Muscle of arm (tissue), 12 donors: ENCODE measurements around the gene ANGEL2. TPM values are rescaled to one million over a fixed set of nuclear protein-coding genes. Genes with fewer than 3 reads are reported as not detected.
"Not testable (repeated sequence)": the region's sequence is repeated elsewhere in the genome, so short reads cannot be mapped to it uniquely, and the experiment has no call there.

Experiments used
- DNase-seq: peaks from one replicate; pipeline ENCODE4 v3.0.0-alpha.2; 2013
- polyA plus RNA-seq, 12 donors: library from polyadenylated mRNA; unstranded; fragments of 120-200 nt; gene quantifications; one replicate each; pipeline ENCODE4 v1.2.1, GENCODE V29; 2013; ENCODE audit not compliant: insufficient read length in 12 of 12

Gene ANGEL2
- polyA plus RNA-seq, 12 donors = 21.9 to 192 (median 35.7) TPM

GRCh38 chr1:212977781-212978645 is 37.7 kb downstream of the ANGEL2 start:
- no peak for DNase-seq

DNA sequence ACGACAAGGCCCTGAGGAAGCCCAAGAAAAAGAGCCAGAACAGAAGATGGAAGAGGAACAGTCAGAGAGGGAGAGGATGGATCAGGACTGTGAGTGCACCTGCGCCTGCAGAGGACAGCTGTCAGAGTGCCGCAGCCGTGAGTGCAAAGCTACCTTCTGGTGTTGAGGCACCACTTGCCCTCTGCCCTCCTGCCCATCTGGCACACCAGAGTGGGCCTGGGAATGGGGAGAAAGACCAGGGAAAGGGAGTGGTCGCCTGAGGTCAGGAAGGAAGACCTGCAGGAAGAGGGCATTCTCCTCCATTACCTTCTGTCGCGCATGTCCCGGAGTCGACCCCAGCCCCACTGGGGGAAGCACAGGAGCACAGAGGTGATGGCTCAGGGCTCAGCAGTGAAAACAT is 39.1 kb downstream of the ANGEL2 start:
- DNase-seq = no peak

GRCh38 chr1:212975111-212975918 is 40.4 kb downstream of the ANGEL2 start:
- DNase-seq = no peak

GRCh38 chr1:212974711-212975110 is 41.0 kb downstream of the ANGEL2 start:
- no peak for DNase-seq

- DNase-seq = no peak
Observed at GRCh38 chr1:212973899-212974298, 41.8 kb downstream of the ANGEL2 start.

DNA sequence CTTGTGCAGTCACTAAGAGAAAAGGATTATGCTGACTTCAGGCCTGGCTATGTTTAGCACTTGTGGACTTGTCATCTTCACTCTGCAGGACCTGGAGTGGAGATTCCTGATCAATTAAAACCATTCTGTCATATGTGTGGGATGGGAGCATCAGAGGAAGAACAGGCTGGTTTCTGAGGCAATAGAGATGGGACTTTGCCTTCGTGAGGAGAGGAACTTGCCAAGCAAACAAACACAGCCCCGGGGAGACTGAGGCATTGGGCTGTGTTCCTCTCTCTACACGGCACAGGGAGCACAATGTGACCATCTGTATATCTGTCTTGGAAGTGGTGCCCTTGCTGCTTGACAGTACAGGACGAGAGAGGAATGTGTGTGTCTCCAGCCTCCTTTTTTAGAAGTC is 42.2 kb downstream of the ANGEL2 start:
- no peak for DNase-seq

DNA sequence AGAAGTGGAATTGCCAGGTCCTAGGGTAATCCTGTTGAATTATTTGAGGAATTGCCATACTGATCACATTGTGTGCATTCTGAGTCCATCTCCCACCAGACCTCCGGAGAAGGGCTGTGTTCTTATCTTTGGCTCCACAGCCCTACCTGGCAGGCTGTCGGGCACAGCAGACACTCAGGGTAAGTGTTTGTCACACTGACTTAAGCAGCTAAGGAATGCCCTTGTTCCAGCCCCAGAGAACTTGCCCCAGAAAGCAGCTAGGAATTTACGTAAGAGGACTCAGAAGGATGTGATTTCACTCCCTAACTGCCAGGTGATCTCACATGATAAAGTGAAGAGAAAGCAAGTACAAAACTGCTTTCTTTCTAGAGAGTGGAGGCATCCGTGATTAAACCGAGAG is 44.4 kb downstream of the ANGEL2 start:
- DNase-seq = no peak

DNA sequence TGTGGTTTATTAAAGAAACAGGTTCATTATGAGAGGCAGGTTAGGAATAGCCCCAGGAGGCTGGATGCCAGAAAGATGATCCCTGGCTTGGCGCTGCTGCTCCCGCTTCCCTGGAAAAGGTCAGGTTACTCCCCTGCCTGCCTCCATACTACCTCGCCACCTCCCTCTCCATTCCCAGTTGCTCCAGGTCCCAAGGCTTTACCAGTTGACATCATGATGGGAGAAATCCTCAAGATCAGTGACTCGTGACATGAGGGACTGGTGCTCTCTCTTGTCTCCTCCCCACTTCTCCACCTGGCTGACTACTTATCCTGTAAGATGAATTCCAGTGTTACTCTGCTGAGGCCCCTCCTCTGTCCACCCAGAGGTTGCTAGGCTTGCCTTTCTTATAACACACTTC is 45.6 kb downstream of the ANGEL2 start:
- DNase-seq = no peak

DNA sequence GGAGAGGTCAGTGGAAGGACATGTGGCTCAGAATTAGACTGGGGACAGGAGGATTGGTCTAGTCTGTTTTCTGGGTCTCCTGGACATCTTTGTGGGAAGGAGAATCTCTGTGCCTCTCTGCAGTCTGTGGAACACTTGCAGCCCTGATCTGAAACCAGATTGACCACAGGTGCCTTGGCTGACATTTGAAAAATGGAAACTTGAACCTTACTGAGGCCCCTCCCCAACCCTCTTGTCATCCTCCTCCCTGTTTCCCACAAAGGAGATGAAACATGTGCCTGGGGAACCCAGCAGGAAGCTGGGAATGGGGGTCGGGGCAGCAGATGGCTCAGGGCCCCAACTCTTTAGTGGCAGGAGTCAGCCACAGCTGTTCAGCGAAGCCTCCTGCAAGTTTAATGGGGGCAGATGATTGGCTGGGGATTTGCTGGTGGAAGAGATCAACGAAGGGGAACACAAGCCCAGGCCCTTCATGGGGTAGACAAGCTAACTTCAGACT is 47.3 kb downstream of the ANGEL2 start:
- no peak for DNase-seq

GRCh38 chr1:212967801-212968200 is 47.9 kb downstream of the ANGEL2 start:
- no peak for DNase-seq

DNA sequence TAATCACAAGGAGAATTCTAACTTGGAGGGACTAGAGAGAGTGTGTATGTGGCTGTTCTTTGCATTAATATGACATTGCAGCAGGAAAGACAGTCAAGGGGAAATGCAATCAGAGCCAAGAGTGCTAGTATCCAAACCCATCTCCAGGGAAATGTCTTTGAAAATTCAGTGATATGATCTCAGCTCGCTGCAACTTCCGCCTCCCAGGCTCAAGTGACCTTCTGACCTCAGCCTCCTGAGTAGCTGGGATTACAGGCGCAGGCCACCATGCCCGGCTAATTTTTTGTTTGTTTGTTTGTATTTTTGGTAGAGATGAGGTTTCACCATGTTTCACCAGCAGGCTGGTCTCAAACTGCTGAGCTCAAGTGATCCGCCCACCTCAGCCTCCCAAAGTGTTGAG is 49.1 kb downstream of the ANGEL2 start:
- no peak for DNase-seq

GRCh38 chr1:212964993-212965392 is 50.7 kb downstream of the ANGEL2 start:
- DNase-seq = not testable (repeated sequence)

GRCh38 chr1:212964102-212964501 is 51.6 kb downstream of the ANGEL2 start:
- DNase-seq = no peak

GRCh38 chr1:212962509-212962908 is 53.2 kb downstream of the ANGEL2 start:
- DNase-seq = no peak

GRCh38 chr1:212960932-212961331 is 54.7 kb downstream of the ANGEL2 start:
- DNase-seq = no peak

DNA sequence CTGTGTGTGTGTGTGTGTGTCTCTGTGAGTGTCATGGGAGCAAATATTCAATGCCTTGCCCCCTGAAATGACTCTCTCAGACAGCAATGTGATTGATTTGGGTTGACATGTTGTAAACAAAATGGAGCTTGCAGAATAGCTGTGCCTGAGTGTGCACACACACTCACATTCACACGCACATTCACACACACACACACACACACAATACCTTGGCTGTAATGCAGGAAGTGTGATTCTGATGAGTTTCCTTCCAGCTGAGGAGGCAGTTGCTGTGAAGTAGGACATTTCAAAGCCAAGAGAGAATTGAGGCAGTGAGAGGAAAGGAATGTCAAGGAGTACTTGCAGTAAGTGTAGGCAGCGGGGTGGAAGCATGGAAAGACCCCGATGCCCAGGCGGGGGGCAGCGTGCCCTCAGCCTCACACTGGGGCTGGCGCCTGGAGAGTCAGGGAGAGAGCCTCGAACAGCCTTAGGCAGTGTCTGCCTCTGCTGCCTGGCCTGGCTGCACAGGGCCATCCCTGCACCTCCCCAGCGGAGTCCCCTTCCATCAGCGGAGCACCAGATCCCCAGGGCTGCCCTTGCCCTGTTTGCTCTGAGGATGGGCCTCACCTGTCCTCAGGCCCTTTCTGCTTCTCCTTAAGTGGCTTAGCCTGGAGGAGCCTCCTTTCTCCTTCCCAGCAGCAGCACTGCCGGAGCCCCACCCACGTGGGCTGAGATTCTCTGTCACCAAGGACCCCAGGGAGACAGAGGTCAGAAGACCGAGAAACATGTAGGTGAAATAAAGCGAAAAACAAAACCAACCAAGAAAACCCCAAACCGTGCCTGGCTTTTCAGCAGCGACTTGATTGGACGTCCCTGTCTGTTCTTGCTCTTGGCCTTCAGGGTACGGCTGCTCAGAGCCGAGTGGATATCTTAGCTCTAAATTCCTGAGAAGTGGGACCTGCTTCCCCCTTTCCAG is 56.1 kb downstream of the ANGEL2 start:
- no peak for DNase-seq

- DNase-seq = no peak
Observed at GRCh38 chr1:212958175-212958574, 57.5 kb downstream of the ANGEL2 start.

DNA sequence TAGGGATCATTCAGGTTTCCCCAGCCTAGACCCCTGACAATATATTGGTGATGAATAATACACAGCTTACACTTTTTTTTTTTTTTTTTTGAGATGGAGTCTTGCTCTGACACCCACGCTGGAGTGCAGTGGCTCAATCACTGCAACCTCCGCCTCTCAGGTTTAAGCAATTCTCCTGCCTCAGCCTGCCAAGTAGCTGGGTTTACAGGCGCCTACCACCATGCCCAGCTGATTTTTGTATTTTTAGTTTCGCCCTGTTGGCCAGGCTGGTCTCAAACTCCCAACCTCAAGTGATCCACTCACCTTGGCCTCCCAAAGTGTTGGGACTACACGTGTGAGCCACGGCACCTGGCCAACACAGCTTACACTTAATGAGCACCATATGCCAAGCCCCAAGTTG is 58.1 kb downstream of the ANGEL2 start:
- no peak for DNase-seq

- DNase-seq = no peak
Observed at GRCh38 chr1:212955961-212956620, 59.6 kb downstream of the ANGEL2 start.

GRCh38 chr1:212955098-212955497 is 60.6 kb downstream of the ANGEL2 start:
- DNase-seq = no peak

DNA sequence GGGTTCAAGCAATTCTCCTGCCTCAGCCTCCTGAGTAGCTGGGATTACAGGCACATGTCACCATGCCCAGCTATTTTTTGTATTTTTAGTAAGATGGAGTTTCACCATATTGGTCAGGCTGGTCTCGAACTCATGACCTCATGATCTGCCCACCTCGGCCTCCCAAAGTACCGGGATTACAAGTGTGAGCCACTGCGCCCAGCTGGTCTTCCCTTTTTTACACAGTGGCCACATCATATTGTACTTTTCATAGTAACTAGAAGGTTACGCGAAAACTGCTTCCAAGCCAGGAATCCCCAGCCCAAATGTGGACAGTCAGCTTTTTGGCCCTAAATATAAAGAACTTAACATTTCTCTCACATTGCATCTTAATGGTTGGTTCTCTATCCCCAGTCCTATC is 61.2 kb downstream of the ANGEL2 start:
- no peak for DNase-seq
